ENCODE results near the gene ZNF552.
"Not testable (repeated sequence)": the region's sequence is repeated elsewhere in the genome, so short reads cannot be mapped to it uniquely, and the experiment has no call there.

Gene ZNF552

GRCh38 chr19:57814505-57815246 is at the start of gene ZNF552:
TSS of gene ZNF552 (minus strand) at chr19:57814913. CDS start at chr19:57814743, 170 bp downstream.
- peak; percentile 98 for DNase-seq

- not testable (repeated sequence) for DNase-seq
Measured at GRCh38 chr19:57862351-57862750, 47.6 kb upstream of the ZNF552 start.

- not testable (repeated sequence) for DNase-seq
Measured at GRCh38 chr19:57854117-57854516, 39.4 kb upstream of the ZNF552 start.

GRCh38 chr19:57851812-57852603 is 37.3 kb upstream of the ZNF552 start:
- not testable (repeated sequence) for DNase-seq

- peak; percentile 26 for DNase-seq
Measured at GRCh38 chr19:57850553-57851017, 35.9 kb upstream of the ZNF552 start.

- peak; percentile 91 for DNase-seq
Measured at GRCh38 chr19:57849666-57850473, 35.2 kb upstream of the ZNF552 start, which contains the start of gene ZNF587. TSS of gene ZNF587 (plus strand) at chr19:57849859. CDS start at chr19:57850039, 180 bp downstream.

GRCh38 chr19:57849162-57849665 is 34.5 kb upstream of the ZNF552 start:
- not testable (repeated sequence) for DNase-seq

GRCh38 chr19:57847164-57847563 is 32.5 kb upstream of the ZNF552 start:
- not testable (repeated sequence) for DNase-seq

- DNase-seq, result no peak
Measured at GRCh38 chr19:57841122-57841763, 26.5 kb upstream of the ZNF552 start.

GRCh38 chr19:57838622-57839191 is 24.0 kb upstream of the ZNF552 start:
- not testable (repeated sequence) for DNase-seq

GRCh38 chr19:57836991-57837390 is 22.3 kb upstream of the ZNF552 start:
- DNase-seq, result not testable (repeated sequence)

GRCh38 chr19:57830071-57830602 is 15.4 kb upstream of the ZNF552 start, which contains the start of gene ZNF587B:
TSS of gene ZNF587B (plus strand) at chr19:57830299. CDS start at chr19:57830529, 230 bp downstream.
- peak; percentile 55 for DNase-seq

GRCh38 chr19:57829316-57829715 is 14.6 kb upstream of the ZNF552 start:
- DNase-seq, result no peak

- DNase-seq, result no peak
Measured at GRCh38 chr19:57825511-57825910, 10.8 kb upstream of the ZNF552 start.

GRCh38 chr19:57823608-57824007 is 8.9 kb upstream of the ZNF552 start:
- DNase-seq, result not testable (repeated sequence)

GRCh38 chr19:57823155-57823554 is 8.4 kb upstream of the ZNF552 start:
- DNase-seq, result not testable (repeated sequence)

GRCh38 chr19:57821501-57821900 is 6.8 kb upstream of the ZNF552 start:
- not testable (repeated sequence) for DNase-seq

- not testable (repeated sequence) for DNase-seq
Measured at GRCh38 chr19:57821095-57821494, 6.4 kb upstream of the ZNF552 start.

GRCh38 chr19:57820599-57820998 is 5.9 kb upstream of the ZNF552 start:
- no peak for DNase-seq

- peak; percentile 97 for DNase-seq
Measured at GRCh38 chr19:57819475-57820148, 4.9 kb upstream of the ZNF552 start.

- no peak for DNase-seq
Measured at GRCh38 chr19:57818378-57818777, 3.7 kb upstream of the ZNF552 start.

Measured in NCI-H69 (cell line).